Activated CD8-positive, alpha-beta T cell treated with anti-CD3 and anti-CD28 coated beads for 36 hours (primary cell): ENCODE results near the gene TMC5. TPM values are rescaled to one million over a fixed set of nuclear protein-coding genes. Genes with fewer than 3 reads are reported as not detected.

Experiments
- ATAC-seq: fragments of 200-7000 bp; cut with Tn5 transposase; one replicate; pipeline ENCODE4 v1.10.0; 2021; ENCODE audit warnings: mild to moderate bottlenecking, moderate library complexity
- CTCF ChIA-PET: fragments of 350-600 bp; sonication (Branson Sonifier 250); formaldehyde crosslinking; loops from one replicate; lab custom pipeline; 2021; ENCODE audit warnings: antibody characterized with exemption; lab: Charles Lee
- POLR2A ChIA-PET: fragments of 350-600 bp; sonication (Branson Sonifier 250); formaldehyde crosslinking; loops from one replicate; lab custom pipeline; 2021; ENCODE audit warnings: antibody characterized with exemption; lab: Charles Lee
- DNase-seq: peaks from one replicate; pipeline ENCODE4 v3.0.0-alpha.2; 2020
- H3K27ac Mint-ChIP-seq: one replicate; pipeline ENCODE4 v1.8.0; 2021; ENCODE audit warnings: mild to moderate bottlenecking, mixed read lengths
- H3K27me3 Mint-ChIP-seq: one replicate; pipeline ENCODE4 v1.8.0; 2021; ENCODE audit warnings: mixed read lengths
- H3K36me3 Mint-ChIP-seq: one replicate; pipeline ENCODE4 v1.8.0; 2021; ENCODE audit warnings: low read depth, mixed read lengths
- H3K4me1 Mint-ChIP-seq: one replicate; pipeline ENCODE4 v1.8.0; 2021; ENCODE audit warnings: low read depth, mixed read lengths
- H3K4me3 Mint-ChIP-seq: one replicate; pipeline ENCODE4 v1.8.0; 2021; ENCODE audit warnings: mild to moderate bottlenecking, moderate library complexity, mixed read lengths
- H3K9me3 Mint-ChIP-seq: one replicate; pipeline ENCODE4 v1.8.0; 2021; ENCODE audit warnings: mixed read lengths
- CTCF ChIP-seq: fragments of 200-600 bp; IDR thresholded peaks from one replicate; pipeline ENCODE4 v1.8.0; 2022; ENCODE audit warnings: antibody characterized with exemption, mild to moderate bottlenecking
- intact Hi-C: fragments of 100-400 bp; cut with micrococcal nuclease; formaldehyde crosslinking; loops from one replicate; pipeline ENCODE4 v1.10.0; 2022
- total RNA-seq, 2 experiments: library from RNA; stranded (reverse); gene quantifications; one replicate each; pipeline ENCODE4 v1.2.3, GENCODE V29; 2021

Gene TMC5
- total RNA-seq, 2 experiments from 2014 or later: not detected

GRCh38 chr16:19521471-19522396 is 104.1 kb downstream of the TMC5 start, which contains the start of gene GDE1:
Gene GDE1, minus strand, starts transcription at chr16:19522098. Its CDS starts 134 bp downstream, at chr16:19521964.
- Mint-ChIP-seq H3K27me3 (no peaks in the 10 kb centered on the region), H3K4me1 (peaks cover 43% of the 10 kb centered on the region), H3K4me3 (peak within 1 kb of the TSS; percentile 89), H3K9me3 (no peaks in the 10 kb centered on the region), H3K36me3 (peaks cover 14% of the 10 kb centered on the region), H3K27ac (peak within 1 kb of the TSS; percentile 89)
- ChIA-PET CTCF (interaction anchor here (1.3 to 1.5 kb wide), 2 partner anchors 19 to 33 kb away, joined by 3 to 5 read pairs; no protein-coding TSS in a partner anchor), POLR2A (interaction anchor here (1.8 kb wide), 1 partner anchor 33 kb away, joined by 5 read pairs; the partner anchor contains the start of gene VPS35L)
- intact Hi-C loops: no loop called here
- ATAC-seq (peak; percentile 80), DNase-seq (peak; percentile 96)
- peak; percentile 30 for TF ChIP-seq CTCF

GRCh38 chr16:19522397-19522732 is 104.7 kb downstream of the TMC5 start:
- TF ChIP-seq CTCF: no peak
- Mint-ChIP-seq H3K27ac (peak overlapping the region; percentile 89), H3K36me3 (peaks cover 7% of the 10 kb centered on the region), H3K4me3 (peak overlapping the region; percentile 89), H3K9me3 (no peaks in the 10 kb centered on the region), H3K4me1 (peaks cover 37% of the 10 kb centered on the region), H3K27me3 (no peaks in the 10 kb centered on the region)
- DNase-seq (no peak), ATAC-seq (no peak)
- ChIA-PET CTCF (interaction anchor here (1.5 kb wide), 1 partner anchor 32 kb away, joined by 3 read pairs; no protein-coding TSS in a partner anchor), POLR2A (no interaction called here)
- intact Hi-C loops: no loop called here

GRCh38 chr16:19522760-19523159 is 105.1 kb downstream of the TMC5 start:
- ChIA-PET POLR2A (interaction anchor here (2.6 kb wide), 1 partner anchor 32 kb away, joined by 21 read pairs; the partner anchor contains the start of gene VPS35L), CTCF (interaction anchor here (1.5 kb wide), 1 partner anchor 32 kb away, joined by 3 read pairs; no protein-coding TSS in a partner anchor)
- H3K36me3 Mint-ChIP-seq: peaks cover 4% of the 10 kb centered on the region
- H3K4me3 Mint-ChIP-seq: no peak overlapping the region
- H3K27me3 Mint-ChIP-seq: no peaks in the 10 kb centered on the region
- TF ChIP-seq CTCF: no peak
- peak overlapping the region; percentile 89 for H3K27ac Mint-ChIP-seq
- intact Hi-C loops: no loop called here
- no peak for DNase-seq
- no peak for ATAC-seq
- no peaks in the 10 kb centered on the region for H3K9me3 Mint-ChIP-seq
- H3K4me1 Mint-ChIP-seq: peaks cover 33% of the 10 kb centered on the region

- no peak overlapping the region for H3K4me3 Mint-ChIP-seq
- ChIA-PET POLR2A (interaction anchor here (2.6 kb wide), 1 partner anchor 31 kb away, joined by 21 read pairs; the partner anchor contains the start of gene VPS35L), CTCF (interaction anchor here (2.6 kb wide), 1 partner anchor 32 kb away, joined by 23 read pairs; the partner anchor contains the start of gene VPS35L)
- peaks cover 32% of the 10 kb centered on the region for H3K4me1 Mint-ChIP-seq
- ATAC-seq (no peak), DNase-seq (no peak)
- no peak for TF ChIP-seq CTCF
- no peaks in the 10 kb centered on the region for H3K27me3 Mint-ChIP-seq
- H3K9me3 Mint-ChIP-seq: no peaks in the 10 kb centered on the region
- no peak overlapping the region for H3K27ac Mint-ChIP-seq
- peaks cover 4% of the 10 kb centered on the region for H3K36me3 Mint-ChIP-seq
- intact Hi-C loops: no loop called here
These were observed 105.5 kb downstream of the TMC5 start for GRCh38 chr16:19523184-19523558.
